GOT3 (cell line): Measurements from ENCODE around the gene FBXO48.

Experiments used
- DNase-seq: peaks from one replicate; lab custom pipeline; 2025; ENCODE audit warnings: mixed read lengths; lab: John Stamatoyannopoulos, UW

The FBXO48 gene

DNA sequence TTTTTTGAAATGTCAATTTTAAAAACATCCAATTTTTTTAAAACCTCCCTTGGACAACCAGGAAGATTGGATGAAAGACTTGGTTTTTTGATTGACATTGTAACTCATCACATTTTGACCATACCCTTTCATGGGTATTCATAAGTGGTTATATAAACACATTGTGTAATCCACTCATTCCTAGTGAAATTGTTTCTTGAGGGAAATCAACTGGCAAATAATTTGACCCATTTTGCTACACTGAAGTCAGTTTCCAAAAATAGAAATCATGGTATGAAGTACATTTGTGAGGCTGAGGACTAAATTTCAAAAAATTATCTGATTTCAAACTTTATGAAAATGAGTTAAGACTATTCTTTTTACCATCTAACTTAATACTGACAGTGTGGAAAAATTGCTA is 31.5 kb downstream of the FBXO48 start:
- no peak for DNase-seq

DNA sequence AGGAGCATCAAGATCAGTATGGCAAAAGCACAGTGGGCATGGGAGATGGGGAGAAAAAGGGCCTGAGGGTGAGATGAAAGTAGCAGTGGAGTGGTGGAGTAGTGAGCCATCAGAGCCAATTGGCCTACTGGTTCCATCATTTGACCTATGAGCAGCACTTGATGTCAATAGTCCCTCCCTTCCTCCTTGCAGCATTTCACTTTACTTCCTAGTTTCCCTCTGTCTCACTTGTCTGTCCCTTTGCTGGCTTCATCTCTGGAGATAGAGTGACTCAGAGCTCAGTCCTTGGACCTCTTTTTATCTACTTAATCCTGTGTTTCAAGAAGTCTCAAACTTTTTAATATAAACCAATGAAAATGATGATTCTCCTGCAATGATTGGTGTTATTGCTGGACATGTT is 32.1 kb downstream of the FBXO48 start:
- DNase-seq: no peak

DNA sequence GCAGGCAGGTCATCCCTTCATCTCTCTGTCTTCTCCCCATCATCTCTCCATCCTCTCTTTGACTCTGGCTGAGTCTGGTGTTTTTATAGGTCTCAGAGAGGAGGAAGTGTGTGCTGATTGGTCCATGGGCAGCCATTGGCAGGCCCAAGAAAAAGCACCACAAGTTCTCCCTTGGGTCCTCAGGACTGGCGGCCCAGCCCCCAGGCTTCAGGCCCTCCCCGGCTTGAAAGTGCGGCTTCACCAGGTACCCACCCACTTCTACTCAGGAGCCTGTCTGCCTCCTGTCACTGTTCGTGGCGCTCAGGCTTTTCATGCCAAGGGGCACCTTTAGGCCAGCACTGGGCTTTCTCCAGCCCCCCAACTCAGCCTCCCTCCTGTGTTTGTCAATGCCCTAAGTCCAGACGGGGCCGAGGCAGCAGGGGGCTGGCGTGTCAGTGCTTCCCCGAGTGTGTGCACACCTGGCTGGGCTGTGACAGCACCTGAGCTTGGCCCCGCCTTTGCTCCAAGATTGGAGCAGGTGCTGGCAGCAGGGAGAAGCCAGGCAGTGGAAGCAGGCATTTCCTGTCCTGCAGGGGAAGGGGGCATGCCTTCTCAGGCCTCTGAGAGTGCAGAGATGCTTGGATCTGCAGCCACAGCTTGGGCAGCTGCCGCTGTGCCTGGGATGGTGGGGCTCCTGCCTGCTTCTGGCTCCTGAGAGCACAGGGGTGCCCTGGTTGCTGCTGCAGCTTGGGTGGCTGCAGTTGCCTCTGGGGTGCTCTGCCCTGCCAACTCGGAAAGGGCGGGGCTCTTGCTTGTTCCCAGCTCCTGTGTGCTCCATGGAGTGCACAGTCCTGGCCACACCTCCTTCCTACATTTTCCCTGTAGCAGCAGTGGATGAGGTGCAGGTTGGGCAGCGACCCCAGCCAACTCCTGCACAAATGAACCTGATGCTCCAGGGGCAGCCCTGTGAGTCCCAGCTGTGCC is 34.1 kb downstream of the FBXO48 start:
- no peak for DNase-seq

DNA sequence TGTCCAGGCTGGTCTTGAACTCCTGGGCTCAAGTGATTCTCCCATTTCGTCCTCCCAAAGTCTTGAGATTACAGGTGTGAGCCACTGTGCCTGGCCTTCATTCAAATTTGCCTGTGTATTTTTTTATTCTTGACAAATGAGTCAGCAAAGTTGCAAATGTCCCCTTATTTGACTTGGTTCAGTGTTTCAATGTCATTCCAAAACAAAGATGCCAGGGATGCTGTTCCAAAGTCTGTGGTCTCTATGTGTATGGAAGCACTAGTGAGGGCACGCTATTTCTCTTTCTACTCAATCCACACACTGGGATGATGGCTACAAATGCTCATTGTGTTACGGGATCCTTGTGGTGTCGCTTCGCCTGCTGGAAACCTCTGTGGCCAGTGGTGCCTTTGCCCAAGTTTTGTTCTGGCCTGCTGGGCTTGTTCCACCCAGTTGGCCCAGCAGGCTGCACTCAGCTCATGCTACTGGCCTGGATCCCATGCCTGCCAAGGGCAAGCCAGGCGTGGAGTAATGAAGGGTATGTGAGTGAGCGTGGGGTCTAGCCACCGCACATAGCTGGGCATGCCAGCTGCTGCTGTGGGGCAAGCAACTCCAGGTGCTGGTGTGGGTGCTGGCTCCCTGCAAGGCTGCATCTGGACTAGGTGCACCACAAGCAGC is 35.6 kb downstream of the FBXO48 start:
- DNase-seq: no peak

DNA sequence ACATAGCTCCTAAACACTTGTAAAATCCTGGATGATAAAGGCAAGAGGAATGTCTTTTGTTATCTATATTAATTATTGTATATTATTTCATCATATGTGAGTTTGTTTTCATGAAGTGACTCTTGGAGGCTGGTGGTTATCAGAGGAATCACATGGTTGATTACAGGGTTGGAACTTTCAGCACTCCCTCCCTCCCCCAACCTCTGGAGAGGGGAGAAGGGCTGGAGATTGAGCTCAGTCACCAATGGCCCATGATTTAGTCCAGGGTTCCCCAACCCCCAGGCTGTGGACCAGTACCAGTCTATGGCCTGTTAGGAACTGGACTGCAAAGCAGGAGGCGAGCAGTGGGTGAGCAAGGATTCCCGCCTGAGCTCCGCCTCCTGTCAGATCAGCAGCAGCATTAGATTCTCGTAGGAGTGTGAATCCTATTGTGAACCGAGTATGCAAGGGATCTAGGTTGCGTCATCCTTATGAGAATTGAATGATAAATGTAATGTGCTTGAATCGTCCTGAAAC is 37.7 kb downstream of the FBXO48 start:
- no peak for DNase-seq

DNA sequence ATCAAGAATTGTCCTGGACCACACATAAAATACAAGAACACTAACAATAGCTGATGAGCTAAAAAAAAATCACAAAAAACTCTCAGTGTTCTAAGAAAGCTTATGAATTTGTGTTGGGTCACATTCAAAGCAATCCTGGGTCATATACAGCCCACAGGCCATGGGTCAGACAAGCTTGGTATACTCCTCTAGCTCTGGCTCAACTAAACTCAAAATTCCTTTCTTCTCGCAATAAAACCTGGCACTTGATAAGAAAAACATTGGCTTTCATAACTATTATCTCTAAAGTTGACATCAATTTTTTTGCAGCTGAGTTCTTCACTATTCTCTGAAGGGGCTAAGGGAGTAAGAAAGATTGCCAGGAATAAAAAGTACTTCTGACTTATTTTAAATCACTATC is 38.3 kb downstream of the FBXO48 start:
- DNase-seq: no peak

DNA sequence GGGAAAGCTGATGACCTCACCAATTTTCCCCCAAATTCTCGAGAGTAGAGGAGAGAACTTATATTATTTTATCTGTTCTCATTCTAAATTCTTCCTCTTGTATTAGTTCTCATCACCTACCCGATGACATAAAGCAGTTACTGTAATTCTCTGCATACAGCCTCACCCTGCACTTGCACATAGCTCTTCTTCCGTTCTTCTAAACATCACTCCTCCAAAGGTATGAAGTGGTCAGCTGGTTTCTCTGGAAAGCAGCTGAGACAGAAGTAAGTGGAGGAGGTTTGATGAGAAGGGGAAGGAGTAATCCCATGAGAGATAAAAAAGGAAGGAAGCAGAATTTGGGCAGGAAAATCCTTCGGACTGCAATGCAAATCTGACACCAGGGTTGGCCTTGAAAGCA is 39.0 kb downstream of the FBXO48 start:
- DNase-seq: no peak

DNA sequence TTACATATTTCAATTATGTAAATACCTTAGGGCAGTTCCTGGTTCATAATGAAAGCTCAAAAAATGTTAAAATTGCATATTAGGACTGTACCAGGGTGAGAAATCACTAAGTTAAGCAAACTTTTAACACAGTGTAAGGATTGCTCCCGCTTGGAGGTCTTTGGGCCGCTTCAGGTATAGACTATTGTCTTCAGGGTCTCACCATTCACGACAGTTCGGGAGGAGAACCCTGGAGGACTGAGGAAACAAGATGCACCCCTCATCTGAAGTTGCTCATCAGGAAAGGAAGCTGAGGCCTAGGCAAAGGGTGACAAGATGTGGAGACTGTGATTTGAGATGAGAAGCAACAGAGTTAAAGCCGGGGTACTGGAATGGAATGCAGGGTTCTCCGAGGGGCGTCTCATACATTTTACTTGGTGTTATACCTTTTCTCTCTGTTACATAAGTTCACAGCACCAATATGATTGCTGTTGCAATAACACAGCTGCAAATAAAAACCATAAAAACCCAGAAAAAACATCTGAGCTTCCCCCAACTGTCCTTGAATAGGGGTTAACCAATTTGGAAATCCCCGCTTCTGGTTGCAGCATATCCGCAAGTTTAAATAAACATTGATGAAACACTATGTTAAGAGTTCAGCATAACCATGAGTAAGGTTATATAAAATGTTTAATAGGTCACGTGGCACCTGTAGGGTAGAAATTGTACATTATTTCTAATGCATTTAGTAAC is 40.1 kb downstream of the FBXO48 start:
- DNase-seq: no peak

DNA sequence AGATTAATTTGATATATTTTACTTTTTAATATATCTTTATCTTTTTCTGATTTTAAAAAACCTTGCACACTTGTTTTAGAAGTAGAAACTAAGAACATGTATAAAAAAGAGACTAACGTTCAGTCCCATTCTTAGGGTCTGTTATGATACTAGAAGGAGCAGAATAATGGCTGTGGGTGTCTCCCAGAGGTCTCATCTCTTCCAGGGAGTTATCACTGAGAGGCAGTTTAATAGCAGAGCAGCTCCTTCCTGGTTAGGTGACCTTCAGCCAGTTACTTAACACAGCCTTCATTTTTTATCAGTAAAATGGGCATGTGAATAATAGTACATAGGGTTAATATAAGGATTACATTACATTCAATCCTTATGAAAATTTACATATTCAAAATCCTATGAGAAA is 40.6 kb downstream of the FBXO48 start:
- no peak for DNase-seq

DNA sequence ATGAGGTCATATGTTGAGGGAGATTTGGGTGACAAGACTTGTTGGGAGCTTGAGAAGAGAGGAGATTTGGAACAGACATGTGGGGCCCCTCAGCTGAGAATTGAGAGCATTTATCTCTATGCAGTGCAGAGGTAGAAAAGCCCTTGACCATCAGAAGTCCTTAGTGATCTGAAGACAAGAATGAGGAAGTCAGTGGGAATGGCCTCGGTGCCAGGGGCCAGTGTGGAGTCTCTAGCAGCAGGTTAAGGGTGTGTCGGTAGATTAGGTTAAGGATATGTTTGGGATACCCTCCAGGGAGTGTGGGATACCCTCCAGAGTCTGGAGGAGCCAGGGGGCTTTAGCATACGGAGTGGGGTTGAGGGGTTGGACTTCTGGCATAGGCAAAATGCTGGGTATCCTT is 41.6 kb downstream of the FBXO48 start:
- DNase-seq: no peak

DNA sequence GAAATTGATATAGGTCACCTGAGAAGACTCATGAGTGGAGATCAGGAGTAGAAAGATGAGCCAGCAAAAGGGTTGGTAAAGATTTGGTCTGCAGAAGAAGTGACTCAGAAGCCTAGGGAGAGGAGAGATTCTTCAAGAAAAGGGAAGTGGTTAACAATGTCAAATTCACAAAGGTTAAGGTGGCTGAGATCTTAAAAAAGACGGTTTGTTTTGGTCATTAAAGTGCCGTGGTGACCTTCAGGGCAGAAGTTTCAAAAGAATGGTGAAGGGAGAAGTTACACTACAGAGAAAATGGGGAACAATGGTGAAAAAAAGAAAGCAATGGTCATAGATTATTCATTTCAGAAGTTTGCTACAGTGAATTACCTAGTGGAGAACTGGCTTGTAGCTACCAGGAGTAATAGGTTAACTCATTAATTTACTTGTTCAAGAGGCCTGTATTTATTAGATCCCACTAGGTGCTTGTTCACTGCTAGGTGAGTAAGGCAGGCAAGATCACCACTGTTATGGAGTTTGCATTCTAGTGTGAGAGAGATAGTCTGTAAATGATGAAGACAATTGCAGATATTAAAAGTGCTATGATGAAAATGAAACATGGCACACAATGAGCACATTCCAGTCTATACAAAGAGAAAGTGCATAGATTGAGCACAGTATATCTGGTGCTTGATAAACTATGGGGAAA is 43.0 kb downstream of the FBXO48 start:
- no peak for DNase-seq

DNA sequence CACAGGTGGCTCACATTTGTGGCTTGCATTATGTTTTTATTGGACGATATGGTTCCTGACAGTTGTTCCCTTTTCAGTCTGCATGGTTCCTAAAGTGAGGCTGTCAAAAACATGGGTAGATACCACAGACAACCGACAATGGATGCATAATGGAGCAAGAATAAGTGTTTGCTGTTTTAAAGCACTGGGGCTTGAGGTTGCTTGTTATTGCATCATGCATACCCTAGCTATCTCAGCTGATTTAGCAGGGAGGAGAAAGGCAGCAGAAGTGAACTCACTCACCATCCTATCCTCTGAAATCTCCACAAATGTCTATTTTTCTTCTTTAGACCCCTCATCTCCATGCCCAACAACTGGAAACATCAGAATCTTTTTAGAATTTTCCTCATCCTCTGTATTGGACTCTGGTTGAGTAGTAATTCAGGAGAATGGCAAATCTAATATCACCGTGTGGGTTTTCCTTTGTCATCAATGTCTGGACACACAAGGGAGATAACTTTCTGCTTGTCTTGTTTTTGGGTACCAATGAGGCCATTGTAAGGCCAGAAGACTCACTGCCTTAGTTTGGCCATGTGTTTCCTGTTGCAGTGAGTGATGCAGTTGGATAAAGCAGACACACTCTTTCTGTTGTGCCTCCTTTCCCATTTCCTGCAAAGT is 46.7 kb downstream of the FBXO48 start:
- DNase-seq: no peak

DNA sequence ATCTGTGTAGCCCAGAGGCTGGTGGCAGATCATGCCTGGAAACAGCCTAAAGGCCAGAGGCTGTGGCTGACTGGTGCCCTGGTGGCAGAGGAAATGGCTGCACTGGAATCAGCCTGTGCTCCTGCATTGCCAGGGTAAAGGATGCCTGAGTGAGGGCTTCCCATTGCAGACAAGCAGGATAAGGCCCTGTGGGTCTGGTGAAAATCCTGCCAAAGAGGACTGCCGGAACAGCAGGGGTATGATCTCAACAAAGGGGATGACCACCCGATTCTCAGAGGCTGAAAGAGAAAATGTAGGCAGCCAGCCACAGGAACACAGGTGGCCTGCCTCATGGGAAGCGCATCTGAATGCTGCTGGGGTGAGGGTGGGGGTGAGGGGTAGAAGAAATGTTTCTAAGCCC is 48.2 kb downstream of the FBXO48 start:
- DNase-seq: no peak

DNA sequence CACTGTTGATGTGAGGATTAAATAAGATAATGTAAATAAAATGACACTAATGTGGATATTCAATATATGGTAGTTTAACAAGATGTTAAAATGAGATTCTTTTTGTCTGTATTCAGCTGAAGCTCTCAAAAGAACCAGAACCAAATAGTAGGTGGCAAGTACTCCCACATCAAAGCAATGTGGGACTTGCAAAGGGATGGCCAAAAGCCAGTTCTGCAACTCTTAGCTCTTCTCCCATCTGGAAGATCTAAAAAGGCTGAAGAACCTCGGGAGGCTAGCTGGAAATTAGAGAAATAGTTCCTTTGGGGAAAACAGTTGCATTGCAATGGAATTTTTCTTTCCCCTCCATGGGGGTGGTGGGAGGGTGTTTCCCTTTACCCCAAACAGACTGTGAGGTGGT is 48.7 kb downstream of the FBXO48 start:
- no peak for DNase-seq

DNA sequence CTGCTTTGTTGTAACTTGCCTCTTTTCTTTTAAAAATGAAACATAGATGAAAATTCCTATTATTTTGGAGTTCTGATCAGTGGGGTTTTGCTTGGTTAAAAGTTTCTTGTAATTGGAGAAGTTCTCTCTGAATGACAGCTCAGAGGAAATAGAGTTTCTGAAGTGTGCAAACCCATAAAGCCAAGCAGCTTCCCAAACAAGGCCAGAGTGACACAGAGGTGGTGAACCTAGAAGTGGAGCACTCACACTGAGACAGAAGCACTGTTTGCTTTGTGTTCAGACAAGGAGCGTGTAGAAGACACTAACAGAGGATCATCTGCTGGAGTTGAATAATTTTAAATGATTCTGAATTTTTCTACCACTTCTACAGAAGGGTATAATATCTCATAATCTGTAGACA is 49.2 kb downstream of the FBXO48 start:
- no peak for DNase-seq

DNA sequence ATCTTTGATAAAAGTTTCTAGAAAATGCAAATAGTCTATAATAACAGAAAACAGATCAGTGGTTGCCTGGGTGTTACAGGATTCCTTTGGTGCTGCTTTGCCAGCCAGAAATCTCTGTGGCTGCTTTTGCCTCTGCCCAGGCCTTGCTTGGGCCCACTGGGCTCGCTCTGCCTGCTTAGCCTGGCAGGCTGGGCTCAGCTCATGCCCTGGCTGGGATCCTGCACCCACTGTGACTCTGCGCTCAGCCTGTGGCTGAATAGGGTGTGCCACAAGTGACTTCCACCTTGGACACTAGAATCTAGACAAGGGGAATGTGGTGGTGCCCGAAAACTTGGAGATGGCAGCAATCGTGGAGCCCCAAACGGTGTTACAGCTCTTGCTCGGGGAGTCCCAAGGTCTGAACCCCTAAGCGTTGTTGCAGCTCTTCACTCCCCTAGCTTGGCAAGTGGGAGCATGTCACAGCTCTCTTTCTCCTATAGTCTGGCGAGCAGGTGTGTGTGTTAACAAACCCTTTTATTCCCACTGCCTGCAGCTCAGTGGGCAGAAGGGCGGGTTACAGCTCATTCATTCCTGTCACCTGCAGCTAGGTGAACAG is 50.9 kb downstream of the FBXO48 start:
- no peak for DNase-seq

DNA sequence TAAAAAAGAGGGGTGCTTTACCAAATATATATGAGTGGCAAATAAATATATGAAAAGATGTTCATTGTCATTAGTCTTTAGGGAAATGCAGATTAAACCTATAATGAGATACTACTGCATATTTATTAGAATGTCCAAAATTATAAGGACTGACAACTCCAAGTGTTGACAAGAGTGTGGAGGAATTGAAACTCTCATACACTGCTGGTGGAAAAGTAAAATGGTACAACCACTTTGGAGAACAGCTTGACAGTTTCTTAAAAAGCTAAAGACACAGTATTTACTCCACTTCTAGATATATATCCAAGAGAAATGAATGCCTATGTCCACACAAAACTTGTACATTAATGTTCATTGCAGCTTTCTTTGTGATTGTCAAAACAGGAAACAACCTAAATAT is 51.6 kb downstream of the FBXO48 start:
- no peak for DNase-seq

DNA sequence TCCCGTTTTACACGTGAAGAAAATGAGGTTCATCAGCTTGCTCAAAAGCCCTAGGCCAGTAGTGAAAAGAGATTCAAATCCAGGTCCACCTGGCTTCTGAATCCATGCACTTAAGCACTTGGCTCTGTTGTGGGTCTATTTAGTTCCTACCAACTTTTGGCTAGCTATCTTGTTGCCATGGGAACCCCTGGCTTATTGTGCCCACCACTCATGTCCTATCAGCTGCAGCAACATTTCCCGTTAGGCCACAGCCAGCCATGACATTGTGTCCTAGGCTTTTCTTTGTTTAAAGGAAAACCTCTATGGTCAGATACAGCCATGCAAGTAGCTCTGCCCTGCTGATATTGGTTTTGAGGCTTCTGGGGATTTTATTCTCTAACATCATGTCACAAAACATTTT is 52.2 kb downstream of the FBXO48 start:
- DNase-seq: no peak

DNA sequence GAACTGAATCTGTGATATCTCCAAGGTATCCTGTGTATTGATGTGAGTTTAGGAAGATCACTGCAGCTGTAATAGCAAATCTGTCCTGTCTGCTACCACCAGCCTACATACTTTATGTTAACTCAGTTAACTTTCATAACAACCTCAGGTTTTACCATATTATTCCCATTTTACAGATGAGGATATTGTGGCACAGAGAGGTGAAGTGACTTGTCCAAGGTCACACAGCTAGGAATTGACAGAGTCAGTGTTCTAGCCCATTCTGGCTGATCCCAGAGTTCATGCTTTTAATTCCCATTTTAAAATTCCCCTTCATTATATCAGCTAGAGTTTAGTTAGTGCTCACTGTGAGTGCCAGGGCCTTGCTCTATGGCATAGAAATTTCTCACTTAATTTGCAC is 52.6 kb downstream of the FBXO48 start:
- no peak for DNase-seq

DNA sequence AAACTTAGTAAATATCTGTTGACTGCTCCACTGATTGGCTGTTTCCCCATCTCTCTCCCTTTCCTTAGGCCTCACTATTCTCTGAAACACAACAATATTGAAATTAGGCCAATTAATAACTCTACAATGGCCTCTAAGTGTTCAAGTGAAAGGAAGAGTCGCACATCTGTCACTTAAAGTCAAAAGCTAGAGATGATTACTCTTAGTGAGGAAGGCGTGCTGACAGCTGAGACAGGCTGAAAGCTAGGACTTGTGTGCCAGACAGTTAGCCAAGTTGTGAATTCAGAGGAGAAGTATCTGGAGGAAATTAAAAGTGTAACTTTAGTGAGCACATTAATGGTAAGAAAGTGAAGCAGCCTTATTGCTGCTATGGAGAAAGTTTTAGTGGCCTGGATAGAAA is 53.6 kb downstream of the FBXO48 start:
- DNase-seq: no peak
